Breast epithelium (tissue), 3 donors: ENCODE results near the gene PCDH9.

Experiments
- POLR2A ChIP-seq: fragments of 450-650 bp; IDR thresholded peaks from one replicate; pipeline ENCODE4 v1.6.1; 2016; ENCODE audit warnings: antibody characterized with exemption, mild to moderate bottlenecking, moderate library complexity
- TF ChIP-seq, protein P1 (sequence below), 3 donors: fragments of 450-650 bp; IDR thresholded peaks; one replicate each; pipeline ENCODE4 v1.5.1; 2016 to 2017; ENCODE audit warnings: antibody characterized with exemption in 3 of 3, mild to moderate bottlenecking in 3 of 3, moderate library complexity in 3 of 3

DNA sequence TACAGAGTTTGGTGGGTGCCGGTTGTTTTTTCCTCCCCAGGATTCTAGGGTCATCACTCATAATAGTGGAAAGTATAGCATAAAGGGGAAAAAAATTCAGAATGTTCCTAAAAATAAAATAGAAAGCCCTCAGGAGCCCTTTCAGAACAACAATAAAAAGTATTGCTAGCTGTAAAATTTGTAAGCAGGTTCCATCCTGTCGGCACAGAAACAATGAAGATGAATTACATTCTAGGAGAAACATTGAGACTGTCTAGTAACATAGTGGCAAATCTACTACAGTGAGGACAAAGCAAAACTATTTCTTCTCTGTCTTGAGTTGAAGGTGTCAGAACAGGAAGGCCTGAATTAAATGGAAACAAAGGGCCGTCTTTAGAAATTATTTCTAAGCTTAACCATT lies 870.7 kb downstream of the PCDH9 start:
- TF ChIP-seq POLR2A = no peak
- TF ChIP-seq, protein P1, sequence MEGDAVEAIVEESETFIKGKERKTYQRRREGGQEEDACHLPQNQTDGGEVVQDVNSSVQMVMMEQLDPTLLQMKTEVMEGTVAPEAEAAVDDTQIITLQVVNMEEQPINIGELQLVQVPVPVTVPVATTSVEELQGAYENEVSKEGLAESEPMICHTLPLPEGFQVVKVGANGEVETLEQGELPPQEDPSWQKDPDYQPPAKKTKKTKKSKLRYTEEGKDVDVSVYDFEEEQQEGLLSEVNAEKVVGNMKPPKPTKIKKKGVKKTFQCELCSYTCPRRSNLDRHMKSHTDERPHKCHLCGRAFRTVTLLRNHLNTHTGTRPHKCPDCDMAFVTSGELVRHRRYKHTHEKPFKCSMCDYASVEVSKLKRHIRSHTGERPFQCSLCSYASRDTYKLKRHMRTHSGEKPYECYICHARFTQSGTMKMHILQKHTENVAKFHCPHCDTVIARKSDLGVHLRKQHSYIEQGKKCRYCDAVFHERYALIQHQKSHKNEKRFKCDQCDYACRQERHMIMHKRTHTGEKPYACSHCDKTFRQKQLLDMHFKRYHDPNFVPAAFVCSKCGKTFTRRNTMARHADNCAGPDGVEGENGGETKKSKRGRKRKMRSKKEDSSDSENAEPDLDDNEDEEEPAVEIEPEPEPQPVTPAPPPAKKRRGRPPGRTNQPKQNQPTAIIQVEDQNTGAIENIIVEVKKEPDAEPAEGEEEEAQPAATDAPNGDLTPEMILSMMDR (IDR thresholded peaks at IDR 0.05) = no peak
